GM18520 (cell line): ENCODE results near the gene ACVR1B.

Source experiments
- ATAC-seq: cut with Tn5 transposase; IDR thresholded peaks from one replicate; pipeline ENCODE4 v1.9.1; 2021; ENCODE audit not compliant: unreplicated experiment

ACVR1B gene

GRCh38 chr12:51951199-51951842 is at the start of gene ACVR1B:
Gene ACVR1B (plus strand): TSS chr12:51951699. CDS start chr12:51951744, 45 bp downstream.
- ATAC-seq: no peak

GRCh38 chr12:51901881-51902280 is 49.6 kb upstream of the ACVR1B start:
- no peak for ATAC-seq

- ATAC-seq: no peak
Measured at GRCh38 chr12:51904951-51905470, 46.5 kb upstream of the ACVR1B start.

- ATAC-seq: no peak
Measured at GRCh38 chr12:51905471-51906429, 45.7 kb upstream of the ACVR1B start.

GRCh38 chr12:51906430-51907082 is 44.9 kb upstream of the ACVR1B start:
- ATAC-seq: no peak

GRCh38 chr12:51907083-51907855 is 44.2 kb upstream of the ACVR1B start, which contains the start of gene ACVRL1:
Gene ACVRL1 (plus strand): TSS chr12:51907504. CDS start chr12:51912475, 4,971 bp downstream.
- no peak for ATAC-seq

GRCh38 chr12:51907856-51908425 is 43.6 kb upstream of the ACVR1B start:
- ATAC-seq: no peak

- ATAC-seq: no peak
Measured at GRCh38 chr12:51908876-51909592, 42.5 kb upstream of the ACVR1B start.

- ATAC-seq: no peak
Measured at GRCh38 chr12:51910168-51910567, 41.3 kb upstream of the ACVR1B start.

- no peak for ATAC-seq
Measured at GRCh38 chr12:51910691-51911090, 40.8 kb upstream of the ACVR1B start.

- ATAC-seq: no peak
Measured at GRCh38 chr12:51911307-51911706, 40.2 kb upstream of the ACVR1B start.

- ATAC-seq: no peak
Measured at GRCh38 chr12:51911788-51912711, 39.4 kb upstream of the ACVR1B start.

- no peak for ATAC-seq
Measured at GRCh38 chr12:51913071-51914033, 38.1 kb upstream of the ACVR1B start.

- no peak for ATAC-seq
Measured at GRCh38 chr12:51914034-51914923, 37.2 kb upstream of the ACVR1B start.

GRCh38 chr12:51915003-51915625 is 36.4 kb upstream of the ACVR1B start:
- ATAC-seq: no peak

- ATAC-seq: no peak
Measured at GRCh38 chr12:51915951-51916350, 35.5 kb upstream of the ACVR1B start.
